Smooth muscle cell (in vitro differentiated cells): Measurements from ENCODE around the gene ZNF205. TPM values are rescaled to one million over a fixed set of nuclear protein-coding genes. Genes with fewer than 3 reads are reported as not detected.

Source experiments
- DNase-seq: peaks from one replicate; lab custom pipeline; 2025; ENCODE audit not compliant: unreplicated experiment; lab: John Stamatoyannopoulos, UW
- H2AFZ ChIP-seq: fragments of 200-600 bp; sonication (generic); 2 replicates; pipeline ENCODE4 v1.6.0; 2016; ENCODE audit warnings: antibody characterized with exemption, low read depth, mild to moderate bottlenecking
- H3F3A ChIP-seq: fragments of 200-600 bp; sonication (generic); 2 replicates; pipeline ENCODE4 v1.6.0; 2017; ENCODE audit warnings: antibody characterized with exemption, low read depth
- H3K27ac ChIP-seq: fragments of 200-600 bp; sonication (generic); 2 replicates; pipeline ENCODE4 v1.5.1; 2016; ENCODE audit warnings: low read depth, mild to moderate bottlenecking
- H3K27me3 ChIP-seq: fragments of 200-600 bp; sonication (generic); 2 replicates; pipeline ENCODE4 v1.6.1; 2016; ENCODE audit warnings: low read depth, mild to moderate bottlenecking
- H3K36me3 ChIP-seq: fragments of 200-600 bp; sonication (generic); 2 replicates; pipeline ENCODE4 v1.5.1; 2016; ENCODE audit warnings: low read depth
- H3K4me1 ChIP-seq: fragments of 200-600 bp; sonication (generic); 2 replicates; pipeline ENCODE4 v1.5.1; 2016; ENCODE audit warnings: low read depth
- H3K4me2 ChIP-seq: fragments of 200-600 bp; sonication (generic); 2 replicates; pipeline ENCODE4 v1.6.0; 2016; ENCODE audit warnings: mild to moderate bottlenecking
- H3K4me3 ChIP-seq: fragments of 200-600 bp; sonication (generic); 2 replicates; pipeline ENCODE4 v1.5.1; 2016; ENCODE audit warnings: mild to moderate bottlenecking
- H3K79me2 ChIP-seq: fragments of 200-600 bp; sonication (generic); 2 replicates; pipeline ENCODE4 v1.6.0; 2016; ENCODE audit warnings: low read depth, mild to moderate bottlenecking
- H3K9ac ChIP-seq: fragments of 200-600 bp; sonication (generic); 2 replicates; pipeline ENCODE4 v1.6.0; 2016; ENCODE audit warnings: low read depth
- H3K9me3 ChIP-seq: fragments of 200-600 bp; sonication (generic); replicated peaks from 2 replicates; pipeline ENCODE4 v1.5.1; 2016; ENCODE audit warnings: low read depth
- H4K20me1 ChIP-seq: fragments of 200-600 bp; sonication (generic); 2 replicates; pipeline ENCODE4 v1.6.0; 2016; ENCODE audit warnings: low read depth
- WGBS: methylation state at CpG from one replicate; pipeline ENCODE4 v1.1.7; 2016; ENCODE audit warnings: low lambda C conversion rate; 5-methylcytosine and 5-hydroxymethylcytosine counted together
- polyA plus RNA-seq: library from polyadenylated mRNA; unstranded; fragments of >200 nt; fragmentation: Nextera tagmentation; extraction: Ambion mirVana; gene quantifications from 2 replicates; pipeline ENCODE4 v1.2.1, GENCODE V29; 2016
- total RNA-seq: library from RNA; depleted of rRNA; stranded (reverse); fragments of >200 nt; gene quantifications from 2 replicates; pipeline ENCODE4 v1.2.3, GENCODE V29; 2014
- TF ChIP-seq, protein P1 (sequence below): fragments of 200-600 bp; sonication (generic); IDR thresholded peaks from 2 replicates; pipeline ENCODE4 v1.5.1; 2017; ENCODE audit warnings: borderline replicate concordance, mild to moderate bottlenecking, antibody characterized with exemption; ENCODE audit not compliant: insufficient read depth, poor library complexity, severe bottlenecking

Gene ZNF205
- total and polyA plus RNA-seq, 2 experiments from 2014 or later: 7.2 to 11.9 TPM

GRCh38 chr16:3147046-3147756 lies 34.8 kb downstream of the ZNF205 start:
- Histone ChIP-seq H3K79me2 (no peaks in the 10 kb centered on the region), H3K9ac (no peak overlapping the region), H3K4me3 (no peak overlapping the region), H4K20me1 (no peaks in the 10 kb centered on the region), H3K36me3 (no peaks in the 10 kb centered on the region), H3K9me3 (no peaks in the 10 kb centered on the region), H3K4me2 (no peak overlapping the region), H3K27me3 (no peaks in the 10 kb centered on the region), H3K27ac (no peak overlapping the region), H3K4me1 (no peaks in the 10 kb centered on the region), H3F3A (peaks cover under 1% of the 10 kb centered on the region), H2AFZ (no peak overlapping the region)
- 90% methylated on average over 14 of the region's 16 CpGs for WGBS
- TF ChIP-seq, protein P1, sequence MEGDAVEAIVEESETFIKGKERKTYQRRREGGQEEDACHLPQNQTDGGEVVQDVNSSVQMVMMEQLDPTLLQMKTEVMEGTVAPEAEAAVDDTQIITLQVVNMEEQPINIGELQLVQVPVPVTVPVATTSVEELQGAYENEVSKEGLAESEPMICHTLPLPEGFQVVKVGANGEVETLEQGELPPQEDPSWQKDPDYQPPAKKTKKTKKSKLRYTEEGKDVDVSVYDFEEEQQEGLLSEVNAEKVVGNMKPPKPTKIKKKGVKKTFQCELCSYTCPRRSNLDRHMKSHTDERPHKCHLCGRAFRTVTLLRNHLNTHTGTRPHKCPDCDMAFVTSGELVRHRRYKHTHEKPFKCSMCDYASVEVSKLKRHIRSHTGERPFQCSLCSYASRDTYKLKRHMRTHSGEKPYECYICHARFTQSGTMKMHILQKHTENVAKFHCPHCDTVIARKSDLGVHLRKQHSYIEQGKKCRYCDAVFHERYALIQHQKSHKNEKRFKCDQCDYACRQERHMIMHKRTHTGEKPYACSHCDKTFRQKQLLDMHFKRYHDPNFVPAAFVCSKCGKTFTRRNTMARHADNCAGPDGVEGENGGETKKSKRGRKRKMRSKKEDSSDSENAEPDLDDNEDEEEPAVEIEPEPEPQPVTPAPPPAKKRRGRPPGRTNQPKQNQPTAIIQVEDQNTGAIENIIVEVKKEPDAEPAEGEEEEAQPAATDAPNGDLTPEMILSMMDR: no peak
- DNase-seq: no peak

- no peak overlapping the region for H3K4me2 ChIP-seq
- no peak overlapping the region for H2AFZ ChIP-seq
- no peak overlapping the region for H3K4me3 ChIP-seq
- H3K27ac ChIP-seq: no peak overlapping the region
- H3K4me1 ChIP-seq: no peaks in the 10 kb centered on the region
- 95% methylated on average over 5 of the region's 5 CpGs for WGBS
- H3K27me3 ChIP-seq: no peaks in the 10 kb centered on the region
- no peaks in the 10 kb centered on the region for H3K9me3 ChIP-seq
- peaks cover 4% of the 10 kb centered on the region for H3F3A ChIP-seq
- TF ChIP-seq, protein P1: no peak
- H3K79me2 ChIP-seq: no peaks in the 10 kb centered on the region
- no peaks in the 10 kb centered on the region for H3K36me3 ChIP-seq
- H4K20me1 ChIP-seq: no peaks in the 10 kb centered on the region
- no peak overlapping the region for H3K9ac ChIP-seq
- DNase-seq: no peak
Measured at GRCh38 chr16:3147757-3148104, 35.3 kb downstream of the ZNF205 start.

GRCh38 chr16:3148256-3149192 lies 36.1 kb downstream of the ZNF205 start:
- TF ChIP-seq, protein P1: no peak

More at GRCh38 chr16:3148256-3149192, 36.1 kb downstream of the ZNF205 start:
- Histone ChIP-seq H3K4me2 (no peak overlapping the region), H3K27me3 (no peaks in the 10 kb centered on the region), H3K9me3 (no peaks in the 10 kb centered on the region), H3F3A (peaks cover 12% of the 10 kb centered on the region), H3K36me3 (no peaks in the 10 kb centered on the region), H3K79me2 (no peaks in the 10 kb centered on the region), H3K4me1 (no peaks in the 10 kb centered on the region), H4K20me1 (no peaks in the 10 kb centered on the region), H3K4me3 (no peak overlapping the region), H3K9ac (no peak overlapping the region), H2AFZ (no peak overlapping the region), H3K27ac (no peak overlapping the region)
- no peak for DNase-seq
- 94% methylated on average over 13 of the region's 13 CpGs for WGBS
